HepG2 (cell line): ENCODE data around the gene PPP1R14D. TPM values are rescaled to one million over a fixed set of nuclear protein-coding genes. Genes with fewer than 3 reads are reported as not detected.
A peak's percentile ranks its signal among the peaks of the same experiment; 100 is the strongest.

Experiments
- HDAC2 ChIP-seq: sonication (generic); formaldehyde crosslinking; IDR thresholded peaks from 2 replicates; pipeline ENCODE4 v1.4.0; 2020; ENCODE audit warnings: missing genetic modification reagents
- HMG20B ChIP-seq: conservative IDR thresholded peaks from 2 replicates; pipeline ENCODE4 v1.6.1; 2016; ENCODE audit warnings: missing genetic modification reagents, missing compliant biosample characterization
- HNRNPUL1 ChIP-seq: fragments of 200-400 bp; formaldehyde crosslinking; IDR thresholded peaks from 2 replicates; pipeline ENCODE4 v1.6.1; 2017; ENCODE audit warnings: low read depth, mild to moderate bottlenecking, low read length, moderate library complexity
- NR2F6 ChIP-seq, 2 experiments: IDR thresholded peaks; 2 replicates each; pipeline ENCODE4 v1.6.1; 2016; ENCODE audit warnings: antibody characterized with exemption in 1 of 2, mild to moderate bottlenecking in 1 of 2
- SMYD3 ChIP-seq: sonication (generic); formaldehyde crosslinking; IDR thresholded peaks from 2 replicates; pipeline ENCODE4 v1.8.1; 2023; ENCODE audit warnings: mild to moderate bottlenecking, missing genetic modification reagents
- SP4 ChIP-seq: sonication (generic); formaldehyde crosslinking; IDR thresholded peaks from 2 replicates; pipeline ENCODE4 v1.8.1; 2023; ENCODE audit warnings: mild to moderate bottlenecking, missing genetic modification reagents
- TEAD2 ChIP-seq: sonication (generic); formaldehyde crosslinking; IDR thresholded peaks from 2 replicates; pipeline ENCODE4 v1.9.0; 2021; ENCODE audit warnings: missing genetic modification reagents
- TEAD3 ChIP-seq: optimal IDR thresholded peaks from 2 replicates; pipeline ENCODE3; 2016; ENCODE audit warnings: borderline replicate concordance
- ZFP62 ChIP-seq: sonication (generic); formaldehyde crosslinking; IDR thresholded peaks from 2 replicates; pipeline ENCODE4 v1.4.0; 2020; ENCODE audit warnings: missing genetic modification reagents
- ZNF652 ChIP-seq: IDR thresholded peaks from 2 replicates; pipeline ENCODE4 v1.6.1; 2016; ENCODE audit warnings: low read depth, borderline replicate concordance
- ZNF703 ChIP-seq: sonication (generic); formaldehyde crosslinking; IDR thresholded peaks from 2 replicates; pipeline ENCODE4 v1.5.1; 2020; ENCODE audit warnings: missing genetic modification reagents, mild to moderate bottlenecking, moderate library complexity, borderline replicate concordance
- ZNF816 ChIP-seq: sonication (generic); formaldehyde crosslinking; IDR thresholded peaks from 2 replicates; pipeline ENCODE4 v1.8.0; 2022; ENCODE audit warnings: missing genetic modification reagents, mild to moderate bottlenecking, borderline replicate concordance
- polyA plus RNA-seq, 8 experiments: library from polyadenylated mRNA; depleted of rRNA in 3 of 8; stranded (reverse) in 7 of 8; unstranded in 1 of 8; fragments of >200 nt; fragmentation: Illumina TruSeq in 4 of 8; extraction: Trizol in 4 of 8; gene quantifications; 2 replicates each; pipeline versions ENCODE4 v1.2.1 to v1.2.3, GENCODE V29; 2011 to 2016; ENCODE audit warnings: low read depth in 4 of 8, missing spikeins in 1 of 8, mixed read lengths in 1 of 8; ENCODE audit not compliant: insufficient read depth in 1 of 8
- total RNA-seq, 5 experiments: library from RNA; depleted of rRNA; stranded (reverse); fragments of >200 nt; fragmentation: Illumina TruSeq; extraction: Trizol; gene quantifications; 2 replicates each; pipeline ENCODE4 v1.2.3, GENCODE V29; 2016; ENCODE audit warnings: low read depth in 1 of 5
- TF ChIP-seq, protein P1 (sequence below): sonication (generic); formaldehyde crosslinking; IDR thresholded peaks from 2 replicates; pipeline ENCODE4 v1.8.0; 2022; ENCODE audit warnings: mild to moderate bottlenecking, missing genetic modification reagents, moderate library complexity
- TF ChIP-seq, protein P2 (sequence below): sonication (generic); formaldehyde crosslinking; IDR thresholded peaks from 2 replicates; pipeline ENCODE4 v1.5.0; 2020; ENCODE audit warnings: missing genetic modification reagents
- TF ChIP-seq, protein P3 (sequence below): sonication (generic); formaldehyde crosslinking; IDR thresholded peaks from 2 replicates; pipeline ENCODE4 v1.4.0; 2020; ENCODE audit warnings: mild to moderate bottlenecking, missing genetic modification reagents
- TF ChIP-seq, protein P4 (sequence below): sonication (generic); formaldehyde crosslinking; IDR thresholded peaks from 2 replicates; pipeline ENCODE4 v1.4.0; 2020; ENCODE audit warnings: missing genetic modification reagents
- TF ChIP-seq, protein P5 (sequence below): sonication (generic); formaldehyde crosslinking; IDR thresholded peaks from 2 replicates; pipeline ENCODE4 v1.5.0; 2020; ENCODE audit warnings: missing genetic modification reagents

The PPP1R14D gene
- total and polyA plus RNA-seq, 2 of the 13 experiments (the other 11 are each of a cell fraction or from before 2014, with no cell fraction given) = 0.53 to 0.55 TPM

DNA sequence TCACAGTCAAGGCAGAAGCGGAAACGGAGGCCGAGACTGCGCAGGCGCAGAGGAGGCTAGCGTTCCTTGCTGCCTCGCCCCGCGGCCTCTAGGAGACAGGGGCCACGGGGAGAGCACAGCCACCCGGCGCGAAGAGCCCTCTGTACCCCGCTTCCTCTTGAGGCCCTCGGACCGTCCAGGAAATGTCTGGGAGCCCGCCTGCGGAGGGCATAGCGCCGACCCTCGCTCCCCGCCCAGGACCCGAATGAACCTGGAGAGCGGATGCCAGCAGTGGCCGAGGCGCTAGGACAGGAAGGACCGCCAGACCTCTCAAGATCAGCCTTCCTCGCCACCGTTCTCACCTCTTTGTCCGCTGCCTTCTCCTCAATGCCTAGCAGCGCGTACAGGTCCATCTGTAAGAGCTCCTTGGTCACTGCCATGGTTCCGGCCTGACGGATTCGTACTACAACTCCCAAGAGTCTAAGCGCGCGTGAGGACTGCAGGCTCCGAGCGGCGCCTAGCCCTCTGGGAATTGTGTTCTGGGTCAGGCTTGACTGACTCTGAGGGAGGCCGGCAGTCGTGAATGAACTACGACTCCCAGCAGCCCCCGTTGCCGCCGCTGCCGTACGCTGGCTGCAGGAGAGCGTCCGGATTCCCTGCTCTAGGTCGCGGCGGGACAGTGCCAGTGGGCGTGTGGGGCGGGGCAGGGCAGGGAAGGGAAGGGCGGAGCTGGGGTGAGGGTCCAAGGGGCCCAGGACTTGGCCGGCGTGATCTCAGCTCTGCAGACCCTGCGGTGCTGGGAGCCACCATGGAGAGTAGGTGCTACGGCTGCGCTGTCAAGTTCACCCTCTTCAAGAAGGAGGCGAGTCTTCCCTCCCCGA, 21.2 kb downstream of the PPP1R14D start, which contains the start of the genes DNAJC17 and ZFYVE19 (continued):
- TF ChIP-seq HDAC2 (CRISPR knock-in tag) (peak; percentile 56), HNRNPUL1 (no peak), TEAD3 (CRISPR knock-in tag) (peak; percentile 29), ZFP62 (CRISPR knock-in tag) (no peak), SP4 (CRISPR knock-in tag) (peak; percentile 74), HMG20B (CRISPR knock-in tag) (no peak), NR2F6 (IDR thresholded peaks at IDR 0.05) (no peak), NR2F6 (CRISPR knock-in tag; IDR thresholded peaks at IDR 0.05) (peak; percentile 39; the same call in 1 of the 2 replicates), SMYD3 (CRISPR knock-in tag) (peak; percentile 57; the same call in 1 of the 2 replicates), ZNF816 (CRISPR knock-in tag) (no peak), ZNF703 (CRISPR knock-in tag) (no peak), ZNF652 (CRISPR knock-in tag) (no peak), TEAD2 (CRISPR knock-in tag) (no peak)
- TF ChIP-seq, protein P1, sequence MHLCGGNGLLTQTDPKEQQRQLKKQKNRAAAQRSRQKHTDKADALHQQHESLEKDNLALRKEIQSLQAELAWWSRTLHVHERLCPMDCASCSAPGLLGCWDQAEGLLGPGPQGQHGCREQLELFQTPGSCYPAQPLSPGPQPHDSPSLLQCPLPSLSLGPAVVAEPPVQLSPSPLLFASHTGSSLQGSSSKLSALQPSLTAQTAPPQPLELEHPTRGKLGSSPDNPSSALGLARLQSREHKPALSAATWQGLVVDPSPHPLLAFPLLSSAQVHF (CRISPR knock-in tag) = no peak
- TF ChIP-seq, protein P2, sequence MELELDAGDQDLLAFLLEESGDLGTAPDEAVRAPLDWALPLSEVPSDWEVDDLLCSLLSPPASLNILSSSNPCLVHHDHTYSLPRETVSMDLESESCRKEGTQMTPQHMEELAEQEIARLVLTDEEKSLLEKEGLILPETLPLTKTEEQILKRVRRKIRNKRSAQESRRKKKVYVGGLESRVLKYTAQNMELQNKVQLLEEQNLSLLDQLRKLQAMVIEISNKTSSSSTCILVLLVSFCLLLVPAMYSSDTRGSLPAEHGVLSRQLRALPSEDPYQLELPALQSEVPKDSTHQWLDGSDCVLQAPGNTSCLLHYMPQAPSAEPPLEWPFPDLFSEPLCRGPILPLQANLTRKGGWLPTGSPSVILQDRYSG = no peak
- TF ChIP-seq, protein P3, sequence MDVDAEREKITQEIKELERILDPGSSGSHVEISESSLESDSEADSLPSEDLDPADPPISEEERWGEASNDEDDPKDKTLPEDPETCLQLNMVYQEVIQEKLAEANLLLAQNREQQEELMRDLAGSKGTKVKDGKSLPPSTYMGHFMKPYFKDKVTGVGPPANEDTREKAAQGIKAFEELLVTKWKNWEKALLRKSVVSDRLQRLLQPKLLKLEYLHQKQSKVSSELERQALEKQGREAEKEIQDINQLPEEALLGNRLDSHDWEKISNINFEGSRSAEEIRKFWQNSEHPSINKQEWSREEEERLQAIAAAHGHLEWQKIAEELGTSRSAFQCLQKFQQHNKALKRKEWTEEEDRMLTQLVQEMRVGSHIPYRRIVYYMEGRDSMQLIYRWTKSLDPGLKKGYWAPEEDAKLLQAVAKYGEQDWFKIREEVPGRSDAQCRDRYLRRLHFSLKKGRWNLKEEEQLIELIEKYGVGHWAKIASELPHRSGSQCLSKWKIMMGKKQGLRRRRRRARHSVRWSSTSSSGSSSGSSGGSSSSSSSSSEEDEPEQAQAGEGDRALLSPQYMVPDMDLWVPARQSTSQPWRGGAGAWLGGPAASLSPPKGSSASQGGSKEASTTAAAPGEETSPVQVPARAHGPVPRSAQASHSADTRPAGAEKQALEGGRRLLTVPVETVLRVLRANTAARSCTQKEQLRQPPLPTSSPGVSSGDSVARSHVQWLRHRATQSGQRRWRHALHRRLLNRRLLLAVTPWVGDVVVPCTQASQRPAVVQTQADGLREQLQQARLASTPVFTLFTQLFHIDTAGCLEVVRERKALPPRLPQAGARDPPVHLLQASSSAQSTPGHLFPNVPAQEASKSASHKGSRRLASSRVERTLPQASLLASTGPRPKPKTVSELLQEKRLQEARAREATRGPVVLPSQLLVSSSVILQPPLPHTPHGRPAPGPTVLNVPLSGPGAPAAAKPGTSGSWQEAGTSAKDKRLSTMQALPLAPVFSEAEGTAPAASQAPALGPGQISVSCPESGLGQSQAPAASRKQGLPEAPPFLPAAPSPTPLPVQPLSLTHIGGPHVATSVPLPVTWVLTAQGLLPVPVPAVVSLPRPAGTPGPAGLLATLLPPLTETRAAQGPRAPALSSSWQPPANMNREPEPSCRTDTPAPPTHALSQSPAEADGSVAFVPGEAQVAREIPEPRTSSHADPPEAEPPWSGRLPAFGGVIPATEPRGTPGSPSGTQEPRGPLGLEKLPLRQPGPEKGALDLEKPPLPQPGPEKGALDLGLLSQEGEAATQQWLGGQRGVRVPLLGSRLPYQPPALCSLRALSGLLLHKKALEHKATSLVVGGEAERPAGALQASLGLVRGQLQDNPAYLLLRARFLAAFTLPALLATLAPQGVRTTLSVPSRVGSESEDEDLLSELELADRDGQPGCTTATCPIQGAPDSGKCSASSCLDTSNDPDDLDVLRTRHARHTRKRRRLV (CRISPR knock-in tag) = peak; percentile 84
- TF ChIP-seq, protein P4, sequence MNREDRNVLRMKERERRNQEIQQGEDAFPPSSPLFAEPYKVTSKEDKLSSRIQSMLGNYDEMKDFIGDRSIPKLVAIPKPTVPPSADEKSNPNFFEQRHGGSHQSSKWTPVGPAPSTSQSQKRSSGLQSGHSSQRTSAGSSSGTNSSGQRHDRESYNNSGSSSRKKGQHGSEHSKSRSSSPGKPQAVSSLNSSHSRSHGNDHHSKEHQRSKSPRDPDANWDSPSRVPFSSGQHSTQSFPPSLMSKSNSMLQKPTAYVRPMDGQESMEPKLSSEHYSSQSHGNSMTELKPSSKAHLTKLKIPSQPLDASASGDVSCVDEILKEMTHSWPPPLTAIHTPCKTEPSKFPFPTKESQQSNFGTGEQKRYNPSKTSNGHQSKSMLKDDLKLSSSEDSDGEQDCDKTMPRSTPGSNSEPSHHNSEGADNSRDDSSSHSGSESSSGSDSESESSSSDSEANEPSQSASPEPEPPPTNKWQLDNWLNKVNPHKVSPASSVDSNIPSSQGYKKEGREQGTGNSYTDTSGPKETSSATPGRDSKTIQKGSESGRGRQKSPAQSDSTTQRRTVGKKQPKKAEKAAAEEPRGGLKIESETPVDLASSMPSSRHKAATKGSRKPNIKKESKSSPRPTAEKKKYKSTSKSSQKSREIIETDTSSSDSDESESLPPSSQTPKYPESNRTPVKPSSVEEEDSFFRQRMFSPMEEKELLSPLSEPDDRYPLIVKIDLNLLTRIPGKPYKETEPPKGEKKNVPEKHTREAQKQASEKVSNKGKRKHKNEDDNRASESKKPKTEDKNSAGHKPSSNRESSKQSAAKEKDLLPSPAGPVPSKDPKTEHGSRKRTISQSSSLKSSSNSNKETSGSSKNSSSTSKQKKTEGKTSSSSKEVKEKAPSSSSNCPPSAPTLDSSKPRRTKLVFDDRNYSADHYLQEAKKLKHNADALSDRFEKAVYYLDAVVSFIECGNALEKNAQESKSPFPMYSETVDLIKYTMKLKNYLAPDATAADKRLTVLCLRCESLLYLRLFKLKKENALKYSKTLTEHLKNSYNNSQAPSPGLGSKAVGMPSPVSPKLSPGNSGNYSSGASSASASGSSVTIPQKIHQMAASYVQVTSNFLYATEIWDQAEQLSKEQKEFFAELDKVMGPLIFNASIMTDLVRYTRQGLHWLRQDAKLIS (CRISPR knock-in tag) = no peak
- TF ChIP-seq, protein P5, sequence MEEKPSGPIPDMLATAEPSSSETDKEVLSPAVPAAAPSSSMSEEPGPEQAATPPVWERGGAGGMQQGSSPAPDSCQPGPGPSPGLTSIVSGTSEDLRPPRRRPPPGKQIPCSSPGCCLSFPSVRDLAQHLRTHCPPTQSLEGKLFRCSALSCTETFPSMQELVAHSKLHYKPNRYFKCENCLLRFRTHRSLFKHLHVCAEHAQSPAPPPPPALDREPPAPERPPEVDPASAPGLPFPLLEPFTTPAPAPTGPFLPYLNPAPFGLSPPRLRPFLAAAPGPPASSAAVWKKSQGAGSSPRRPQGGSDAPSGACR = peak; percentile 55; the same call in 1 of the 2 replicates
